ENCODE data around the gene NR2F1-AS1.

DNA sequence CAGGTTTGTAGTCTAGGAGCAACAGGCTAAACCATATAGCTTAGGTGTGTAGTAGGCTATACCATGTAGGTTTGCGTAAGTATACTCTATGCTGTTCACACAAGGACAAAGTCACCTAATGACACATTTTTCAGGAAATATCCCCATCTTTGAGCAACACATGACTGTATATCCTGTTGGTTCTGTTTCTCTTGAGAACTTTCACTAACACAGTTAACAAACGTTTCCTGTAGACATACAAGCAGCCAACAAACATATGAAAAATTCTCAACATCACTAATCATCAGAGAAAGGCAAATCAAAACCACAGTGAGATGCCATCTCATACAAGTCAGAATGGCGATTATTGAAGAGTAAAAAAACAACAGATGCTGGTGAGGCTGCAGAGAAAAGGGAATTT, 68.2 kb downstream of the NR2F1-AS1 start:
- TF ChIP-seq, protein P1, sequence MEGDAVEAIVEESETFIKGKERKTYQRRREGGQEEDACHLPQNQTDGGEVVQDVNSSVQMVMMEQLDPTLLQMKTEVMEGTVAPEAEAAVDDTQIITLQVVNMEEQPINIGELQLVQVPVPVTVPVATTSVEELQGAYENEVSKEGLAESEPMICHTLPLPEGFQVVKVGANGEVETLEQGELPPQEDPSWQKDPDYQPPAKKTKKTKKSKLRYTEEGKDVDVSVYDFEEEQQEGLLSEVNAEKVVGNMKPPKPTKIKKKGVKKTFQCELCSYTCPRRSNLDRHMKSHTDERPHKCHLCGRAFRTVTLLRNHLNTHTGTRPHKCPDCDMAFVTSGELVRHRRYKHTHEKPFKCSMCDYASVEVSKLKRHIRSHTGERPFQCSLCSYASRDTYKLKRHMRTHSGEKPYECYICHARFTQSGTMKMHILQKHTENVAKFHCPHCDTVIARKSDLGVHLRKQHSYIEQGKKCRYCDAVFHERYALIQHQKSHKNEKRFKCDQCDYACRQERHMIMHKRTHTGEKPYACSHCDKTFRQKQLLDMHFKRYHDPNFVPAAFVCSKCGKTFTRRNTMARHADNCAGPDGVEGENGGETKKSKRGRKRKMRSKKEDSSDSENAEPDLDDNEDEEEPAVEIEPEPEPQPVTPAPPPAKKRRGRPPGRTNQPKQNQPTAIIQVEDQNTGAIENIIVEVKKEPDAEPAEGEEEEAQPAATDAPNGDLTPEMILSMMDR (IDR thresholded peaks at IDR 0.05), result no peak
- no peak for TF ChIP-seq POLR2A (IDR thresholded peaks at IDR 0.05)
